ENCODE measurements around the gene NOL11.

Gene NOL11

GRCh38 chr17:67717624-67718324, at the start of gene NOL11:
TSS of gene NOL11 (plus strand) at chr17:67717936. CDS start at chr17:67717948, 12 bp downstream.
- peak within 1 kb of the TSS; percentile 100 for H3K4me3 ChIP-seq (ENCODE audit: low read depth, low read length)
- DNase-seq (ENCODE audit: low read depth, low spot score) = peak; percentile 99
- peak; percentile 93 for TF ChIP-seq CTCF (IDR thresholded peaks at IDR 0.05; ENCODE audit: low read depth, low read length)
- in situ Hi-C loops (cut with HindIII; ENCODE audit: low sequenced_read_pairs) = no loop called here

- in situ Hi-C loops (cut with HindIII; ENCODE audit: low sequenced_read_pairs) = no loop called here
- no peak overlapping the region for H3K4me3 ChIP-seq (ENCODE audit: low read depth, low read length)
- TF ChIP-seq CTCF (IDR thresholded peaks at IDR 0.05; ENCODE audit: low read depth, low read length) = no peak
- DNase-seq (ENCODE audit: low read depth, low spot score) = no peak
These were observed 46.2 kb upstream of the NOL11 start for GRCh38 chr17:67671493-67671892.

- no peak overlapping the region for H3K4me3 ChIP-seq (ENCODE audit: low read depth, low read length)
- in situ Hi-C loops (cut with HindIII; ENCODE audit: low sequenced_read_pairs) = no loop called here
- DNase-seq (ENCODE audit: low read depth, low spot score) = no peak
- TF ChIP-seq CTCF (IDR thresholded peaks at IDR 0.05; ENCODE audit: low read depth, low read length) = no peak
These were observed 45.0 kb upstream of the NOL11 start for GRCh38 chr17:67672592-67673335.

GRCh38 chr17:67675481-67675880, 42.3 kb upstream of the NOL11 start:
- H3K4me3 ChIP-seq (ENCODE audit: low read depth, low read length) = no peak overlapping the region
- TF ChIP-seq CTCF (IDR thresholded peaks at IDR 0.05; ENCODE audit: low read depth, low read length) = no peak
- in situ Hi-C loops (cut with HindIII; ENCODE audit: low sequenced_read_pairs) = no loop called here

GRCh38 chr17:67676305-67676704, 41.4 kb upstream of the NOL11 start:
- no peak for TF ChIP-seq CTCF (IDR thresholded peaks at IDR 0.05; ENCODE audit: low read depth, low read length)
- DNase-seq (ENCODE audit: low read depth, low spot score) = no peak
- in situ Hi-C loops (cut with HindIII; ENCODE audit: low sequenced_read_pairs) = no loop called here
- no peak overlapping the region for H3K4me3 ChIP-seq (ENCODE audit: low read depth, low read length)

More at GRCh38 chr17:67675481-67675880, 42.3 kb upstream of the NOL11 start:
- no peak for DNase-seq (ENCODE audit: low read depth, low spot score)

- TF ChIP-seq CTCF (IDR thresholded peaks at IDR 0.05; ENCODE audit: low read depth, low read length) = no peak
- no peak overlapping the region for H3K4me3 ChIP-seq (ENCODE audit: low read depth, low read length)
- no peak for DNase-seq (ENCODE audit: low read depth, low spot score)
- in situ Hi-C loops (cut with HindIII; ENCODE audit: low sequenced_read_pairs) = no loop called here
These were observed 39.3 kb upstream of the NOL11 start for GRCh38 chr17:67678414-67678813.

Measured in astrocyte of the spinal cord (primary cell).